Heart left ventricle (tissue), 13 donors: ENCODE data around the gene HOXA3.

Source experiments
- POLR2A ChIP-seq, 2 donors: fragments of 450-650 bp; IDR thresholded peaks; one replicate each; pipeline ENCODE4 v1.6.1; 2017; ENCODE audit warnings: antibody characterized with exemption in 2 of 2, mild to moderate bottlenecking in 2 of 2, moderate library complexity in 2 of 2
- TF ChIP-seq, protein P1 (sequence below), 12 donors: fragments of 200-600 bp; sonication (generic) in 4 of 12; IDR thresholded peaks; one replicate each; pipeline versions ENCODE4 v1.5.0 to v1.8.0; 2018 to 2022; ENCODE audit warnings: antibody characterized with exemption in 12 of 12, mild to moderate bottlenecking in 5 of 12
- donor health status: ischemic (EF 13 %, LVEDD 7.1; RV severe dilation, severe dysfunction).
- donor health status: DM: no; HTN: yes; CAD: no.
- donor health status: DM: no; HTN: no; CAD: no.
- donor health status: ischemic (EF 25% LVEDD 6.9; RV normal size, moderate dysfunction).
- donor health status: ischemic (EF 25% LVEDD 5.7; RV mildly dilated, moderate dysfunction).
- donor health status: ischemic (EF 35%, LVEDD 5.7; RV mildly dilated, moderate dysfunction).
- donor health status: nonischemic (EF 11% LVEDD 7.7; RV severe dilation, severe dysfunction).
- donor health status: DM: yes; HTN: yes; CAD: no.
- donor health status: PGD.
- donor health status: ischemic (EF 29% LVEDD 5.4; RV normal size, mild dysfunction).
- donor health status: nonischemic (EF 23%, LVEDD 6.1; RV moderate dilation, normal function).

DNA sequence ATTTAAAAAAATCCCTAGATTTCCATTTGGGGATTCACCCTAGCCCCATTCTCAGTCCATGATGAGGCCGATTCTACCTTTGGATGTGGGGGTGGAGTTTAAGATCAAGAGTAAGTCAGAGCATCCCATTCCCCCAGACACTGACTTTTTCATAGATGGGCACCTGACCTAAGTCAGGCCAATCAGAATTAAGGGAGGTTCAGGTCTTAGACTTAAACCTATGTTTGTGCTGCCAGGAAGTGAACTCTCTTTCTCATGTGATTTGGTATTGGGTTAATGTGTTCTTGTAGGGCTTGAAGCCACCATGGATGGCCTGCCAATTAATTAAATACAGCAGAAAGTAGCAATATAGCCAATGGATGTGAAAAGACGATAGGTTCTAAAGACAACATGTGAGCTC is 86.7 kb downstream of the HOXA3 start:
- no peak for TF ChIP-seq POLR2A (IDR thresholded peaks at IDR 0.05)
- TF ChIP-seq, protein P1, sequence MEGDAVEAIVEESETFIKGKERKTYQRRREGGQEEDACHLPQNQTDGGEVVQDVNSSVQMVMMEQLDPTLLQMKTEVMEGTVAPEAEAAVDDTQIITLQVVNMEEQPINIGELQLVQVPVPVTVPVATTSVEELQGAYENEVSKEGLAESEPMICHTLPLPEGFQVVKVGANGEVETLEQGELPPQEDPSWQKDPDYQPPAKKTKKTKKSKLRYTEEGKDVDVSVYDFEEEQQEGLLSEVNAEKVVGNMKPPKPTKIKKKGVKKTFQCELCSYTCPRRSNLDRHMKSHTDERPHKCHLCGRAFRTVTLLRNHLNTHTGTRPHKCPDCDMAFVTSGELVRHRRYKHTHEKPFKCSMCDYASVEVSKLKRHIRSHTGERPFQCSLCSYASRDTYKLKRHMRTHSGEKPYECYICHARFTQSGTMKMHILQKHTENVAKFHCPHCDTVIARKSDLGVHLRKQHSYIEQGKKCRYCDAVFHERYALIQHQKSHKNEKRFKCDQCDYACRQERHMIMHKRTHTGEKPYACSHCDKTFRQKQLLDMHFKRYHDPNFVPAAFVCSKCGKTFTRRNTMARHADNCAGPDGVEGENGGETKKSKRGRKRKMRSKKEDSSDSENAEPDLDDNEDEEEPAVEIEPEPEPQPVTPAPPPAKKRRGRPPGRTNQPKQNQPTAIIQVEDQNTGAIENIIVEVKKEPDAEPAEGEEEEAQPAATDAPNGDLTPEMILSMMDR (IDR thresholded peaks at IDR 0.05) = no peak
